CD14-positive monocyte (primary cell): ENCODE data around the gene USP11. TPM values are rescaled to one million over a fixed set of nuclear protein-coding genes. Genes with fewer than 3 reads are reported as not detected.

ENCODE experiments used
- DNase-seq, 3 donors: peaks; one replicate each; pipeline ENCODE4 v3.0.0-alpha.2; 2011 to 2022
- H2AFZ ChIP-seq: 2 replicates; pipeline ENCODE4 v1.6.0; 2012; ENCODE audit warnings: mild to moderate bottlenecking, low read depth, low read length, inconsistent platforms; ENCODE audit not compliant: insufficient read depth, poor library complexity, severe bottlenecking
- H3K27ac ChIP-seq, 2 donors: 1 replicate in 1 of 2; 2 replicates in 1 of 2; pipeline ENCODE4 v1.5.1; 2012 to 2013; ENCODE audit warnings: low read length in 2 of 2, control low read depth in 1 of 2, inconsistent platforms in 1 of 2, low read depth in 1 of 2, mild to moderate bottlenecking in 1 of 2
- H3K27me3 ChIP-seq, 2 donors: one replicate each; pipeline versions ENCODE4 v1.6.0 to v1.6.1; 2011 to 2013; ENCODE audit warnings: low read length in 2 of 2; ENCODE audit not compliant: control insufficient read depth in 2 of 2, insufficient read depth in 2 of 2
- H3K36me3 ChIP-seq, 2 donors: replicated peaks in 1 of 2; 1 replicate in 1 of 2; 2 replicates in 1 of 2; pipeline versions ENCODE4 v1.5.1 to v1.6.1; 2012 to 2013; ENCODE audit warnings: low read length in 2 of 2, control low read depth in 1 of 2, inconsistent platforms in 1 of 2, mild to moderate bottlenecking in 1 of 2; ENCODE audit not compliant: insufficient read depth in 2 of 2, control insufficient read depth in 1 of 2
- H3K4me1 ChIP-seq, 2 donors: 1 replicate in 1 of 2; 2 replicates in 1 of 2; pipeline versions ENCODE4 v1.5.1 to v1.6.1; 2012 to 2013; ENCODE audit warnings: low read length in 2 of 2, control low read depth in 1 of 2, inconsistent platforms in 1 of 2, mild to moderate bottlenecking in 1 of 2, moderate library complexity in 1 of 2; ENCODE audit not compliant: insufficient read depth in 2 of 2, control insufficient read depth in 1 of 2
- H3K4me2 ChIP-seq: replicated peaks from 2 replicates; pipeline ENCODE3; 2012; ENCODE audit warnings: low read length, moderate library complexity, mild to moderate bottlenecking; ENCODE audit not compliant: poor library complexity, severe bottlenecking; ENCODE audit errors: extremely low read depth
- H3K4me3 ChIP-seq, 3 experiments: fragments of 200-600 bp in 1 of 3; sonication (generic) in 1 of 3; replicated peaks in 1 of 3; 1 replicate in 2 of 3; 2 replicates in 1 of 3; pipeline ENCODE4 v1.5.1; 2011 to 2013; ENCODE audit warnings: low read length in 3 of 3, mild to moderate bottlenecking in 3 of 3, control low read depth in 2 of 3, low read depth in 2 of 3, inconsistent platforms in 1 of 3, moderate library complexity in 1 of 3
- H3K79me2 ChIP-seq: 2 replicates; pipeline ENCODE4 v1.6.0; 2012; ENCODE audit warnings: mild to moderate bottlenecking, control low read depth, inconsistent platforms, low read length, moderate library complexity; ENCODE audit not compliant: insufficient read depth
- H3K9ac ChIP-seq: 2 replicates; pipeline ENCODE4 v1.6.0; 2017; ENCODE audit warnings: low read length, mild to moderate bottlenecking; ENCODE audit not compliant: insufficient read depth, poor library complexity, severe bottlenecking
- H3K9me3 ChIP-seq, 2 donors: replicated peaks in 1 of 2; 1 replicate in 1 of 2; 2 replicates in 1 of 2; pipeline versions ENCODE4 v1.5.1 to v1.6.1; 2012 to 2013; ENCODE audit warnings: low read length in 2 of 2, control low read depth in 1 of 2; ENCODE audit not compliant: control insufficient read depth in 1 of 2, insufficient read depth in 1 of 2
- H4K20me1 ChIP-seq: 2 replicates; pipeline ENCODE4 v1.6.0; 2012; ENCODE audit warnings: mild to moderate bottlenecking, low read length, control low read depth, moderate library complexity; ENCODE audit not compliant: insufficient read depth
- H3K27ac Mint-ChIP-seq, 7 donors: one replicate each; pipeline ENCODE4 v1.8.0; 2020; ENCODE audit warnings: mild to moderate bottlenecking in 7 of 7, mixed read lengths in 7 of 7, moderate library complexity in 6 of 7, inconsistent platforms in 2 of 7
- H3K27me3 Mint-ChIP-seq, 3 donors: one replicate each; pipeline ENCODE4 v1.8.0; 2021 to 2022; ENCODE audit warnings: low read depth in 3 of 3, mild to moderate bottlenecking in 3 of 3, mixed read lengths in 3 of 3, moderate library complexity in 3 of 3, inconsistent platforms in 1 of 3
- H3K36me3 Mint-ChIP-seq, 2 donors: one replicate each; pipeline ENCODE4 v1.8.0; 2020; ENCODE audit warnings: mixed read lengths in 2 of 2, inconsistent platforms in 1 of 2, mild to moderate bottlenecking in 1 of 2
- H3K4me1 Mint-ChIP-seq: one replicate; pipeline ENCODE4 v1.8.0; 2020; ENCODE audit warnings: mild to moderate bottlenecking, mixed read lengths
- H3K4me3 Mint-ChIP-seq, 2 donors: one replicate each; pipeline ENCODE4 v1.8.0; 2020; ENCODE audit warnings: mild to moderate bottlenecking in 2 of 2, mixed read lengths in 2 of 2, moderate library complexity in 1 of 2
- H3K9me3 Mint-ChIP-seq, 7 donors: one replicate each; pipeline ENCODE4 v1.8.0; 2020 to 2022; ENCODE audit warnings: mixed read lengths in 7 of 7, mild to moderate bottlenecking in 6 of 7, moderate library complexity in 6 of 7, inconsistent platforms in 2 of 7
- WGBS: methylation state at CpG from one replicate; pipeline ENCODE4 v1.1.5; 2013; ENCODE audit warnings: missing lambda C conversion rate; ENCODE audit not compliant: insufficient coverage; 5-methylcytosine and 5-hydroxymethylcytosine counted together
- intact Hi-C, 2 donors: fragments of 100-400 bp; cut with micrococcal nuclease; formaldehyde crosslinking; loops; one replicate each; pipeline versions ENCODE4 v1.15.0 to v1.15.1; 2023
- polyA plus RNA-seq, 3 donors: library from polyadenylated mRNA; depleted of rRNA in 1 of 3; unstranded in 2 of 3; stranded (reverse) in 1 of 3; fragments of 300-500 nt in 2 of 3; fragments of >200 nt in 1 of 3; fragmentation: Illumina TruSeq in 2 of 3; gene quantifications; 1 replicate in 2 of 3; 2 replicates in 1 of 3; pipeline ENCODE4 v1.2.3, GENCODE V29; 2012 to 2021
- TF ChIP-seq, protein P1 (sequence below): fragments of 200-600 bp; IDR thresholded peaks from one replicate; pipeline ENCODE4 v1.8.0; 2022; ENCODE audit warnings: antibody characterized with exemption, mild to moderate bottlenecking

Gene USP11
- polyA plus RNA-seq, 3 donors = 6.7 to 9.7 (median 8.8) TPM

- Histone ChIP-seq H3K79me2 (peaks cover 37% of the 10 kb centered on the region), H3K36me3 (peaks cover 43 to 57% of the 10 kb centered on the region in 2 donors), H3K27ac (no peak overlapping the region), H3K4me1 (peaks cover 18 to 26% of the 10 kb centered on the region in 2 donors), H4K20me1 (peaks cover 53% of the 10 kb centered on the region), H3K4me3 (no peak overlapping the region), H3K4me2 (no peak overlapping the region), H3K27me3 (no peaks in the 10 kb centered on the region), H3K9ac (no peak overlapping the region), H3K9me3 (no peaks in the 10 kb centered on the region), H2AFZ (no peak overlapping the region)
- peaks cover 42 to 57% of the 10 kb centered on the region in 2 donors for H3K36me3 Mint-ChIP-seq
- intact Hi-C loops = no loop called here
- H3K4me3 Mint-ChIP-seq = no peak overlapping the region
- 100% methylated on average over 1 of the region's 10 CpGs for WGBS
- peak overlapping the region in 1 of 7 donors; percentile 51 for H3K27ac Mint-ChIP-seq
- H3K27me3 Mint-ChIP-seq = peaks cover 0 to 29% (median 0%) of the 10 kb centered on the region in 3 donors
- TF ChIP-seq, protein P1, sequence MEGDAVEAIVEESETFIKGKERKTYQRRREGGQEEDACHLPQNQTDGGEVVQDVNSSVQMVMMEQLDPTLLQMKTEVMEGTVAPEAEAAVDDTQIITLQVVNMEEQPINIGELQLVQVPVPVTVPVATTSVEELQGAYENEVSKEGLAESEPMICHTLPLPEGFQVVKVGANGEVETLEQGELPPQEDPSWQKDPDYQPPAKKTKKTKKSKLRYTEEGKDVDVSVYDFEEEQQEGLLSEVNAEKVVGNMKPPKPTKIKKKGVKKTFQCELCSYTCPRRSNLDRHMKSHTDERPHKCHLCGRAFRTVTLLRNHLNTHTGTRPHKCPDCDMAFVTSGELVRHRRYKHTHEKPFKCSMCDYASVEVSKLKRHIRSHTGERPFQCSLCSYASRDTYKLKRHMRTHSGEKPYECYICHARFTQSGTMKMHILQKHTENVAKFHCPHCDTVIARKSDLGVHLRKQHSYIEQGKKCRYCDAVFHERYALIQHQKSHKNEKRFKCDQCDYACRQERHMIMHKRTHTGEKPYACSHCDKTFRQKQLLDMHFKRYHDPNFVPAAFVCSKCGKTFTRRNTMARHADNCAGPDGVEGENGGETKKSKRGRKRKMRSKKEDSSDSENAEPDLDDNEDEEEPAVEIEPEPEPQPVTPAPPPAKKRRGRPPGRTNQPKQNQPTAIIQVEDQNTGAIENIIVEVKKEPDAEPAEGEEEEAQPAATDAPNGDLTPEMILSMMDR = no peak
- no peak for DNase-seq
- peaks cover 0 to 13% (median 0%) of the 10 kb centered on the region in 7 donors for H3K9me3 Mint-ChIP-seq
- H3K4me1 Mint-ChIP-seq = peaks cover 29% of the 10 kb centered on the region
Measured at GRCh38 chrX:47222751-47223350, 10.0 kb upstream of the USP11 start.

- intact Hi-C loops = no loop called here
- Histone ChIP-seq H2AFZ (no peak overlapping the region), H3K4me2 (no peak overlapping the region), H3K36me3 (peaks cover 43 to 64% of the 10 kb centered on the region in 2 donors), H3K27ac (no peak overlapping the region), H3K9ac (no peak overlapping the region), H3K9me3 (no peaks in the 10 kb centered on the region), H3K79me2 (peaks cover 36% of the 10 kb centered on the region), H3K4me1 (peaks cover 18 to 26% of the 10 kb centered on the region in 2 donors), H3K4me3 (no peak overlapping the region), H3K27me3 (no peaks in the 10 kb centered on the region), H4K20me1 (peaks cover 53% of the 10 kb centered on the region)
- Mint-ChIP-seq H3K27ac (peak overlapping the region in 2 of 7 donors; percentile 15 to 27), H3K36me3 (peaks cover 48 to 65% of the 10 kb centered on the region in 2 donors), H3K4me3 (no peak overlapping the region), H3K4me1 (peaks cover 29% of the 10 kb centered on the region), H3K27me3 (peaks cover 0 to 33% (median 0%) of the 10 kb centered on the region in 3 donors), H3K9me3 (peaks cover 0 to 10% (median 0%) of the 10 kb centered on the region in 7 donors)
- DNase-seq = no peak
- TF ChIP-seq, protein P1 = no peak
- WGBS = 98% methylated on average over 6 of the region's 13 CpGs
Measured at GRCh38 chrX:47223476-47224250, 9.1 kb upstream of the USP11 start.
